ENCODE data around the gene MRGPRE. TPM values are rescaled to one million over a fixed set of nuclear protein-coding genes. Genes with fewer than 3 reads are reported as not detected.

Gene MRGPRE
- total and polyA plus RNA-seq, 7 donors, result not detected

DNA sequence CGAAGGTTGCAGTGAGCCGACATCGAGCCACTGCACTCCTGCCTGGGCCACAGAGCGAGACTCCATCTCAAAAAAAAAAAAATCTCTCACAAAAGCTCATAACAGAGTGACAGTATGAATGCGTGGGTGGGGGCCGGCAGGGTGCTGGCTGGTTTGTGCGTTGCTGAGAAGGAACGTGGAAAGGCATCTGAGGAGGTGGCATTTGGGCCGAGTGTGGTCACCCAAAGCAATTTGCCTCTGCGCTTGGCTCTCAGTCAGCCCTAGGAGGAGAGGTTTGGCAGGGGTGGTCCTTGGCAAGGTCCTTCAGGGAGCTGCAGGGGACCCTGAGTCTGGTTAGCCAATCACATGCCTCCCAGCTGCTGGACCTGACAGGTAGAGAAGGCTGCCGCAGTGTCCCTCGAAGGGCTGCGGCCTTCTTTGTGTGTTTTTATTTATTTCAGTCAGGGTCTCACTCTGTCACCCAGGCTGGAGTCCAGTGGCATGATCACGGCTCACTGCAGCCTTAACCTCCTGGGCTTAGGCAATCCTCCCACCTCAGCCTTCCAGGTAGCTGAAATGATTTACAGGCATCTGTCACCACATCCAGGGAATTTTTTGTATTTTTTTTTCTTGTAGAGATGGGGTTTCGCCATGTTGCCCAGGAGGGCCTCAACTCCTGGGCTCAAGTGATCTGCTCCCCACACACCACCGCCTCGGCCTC is 43.6 kb downstream of the MRGPRE start:
- DNase-seq (no peak), ATAC-seq (no peak)
- H3K36me3 ChIP-seq (ENCODE audit: insufficient read depth in 1 of 2, low read depth in 1 of 2), result no peaks in the 10 kb centered on the region
- no peak overlapping the region for H3K27ac ChIP-seq
- intact Hi-C loops (cut with DNase I), result no loop called here
- no peak overlapping the region for H3K4me3 ChIP-seq
- TF ChIP-seq, protein P1, sequence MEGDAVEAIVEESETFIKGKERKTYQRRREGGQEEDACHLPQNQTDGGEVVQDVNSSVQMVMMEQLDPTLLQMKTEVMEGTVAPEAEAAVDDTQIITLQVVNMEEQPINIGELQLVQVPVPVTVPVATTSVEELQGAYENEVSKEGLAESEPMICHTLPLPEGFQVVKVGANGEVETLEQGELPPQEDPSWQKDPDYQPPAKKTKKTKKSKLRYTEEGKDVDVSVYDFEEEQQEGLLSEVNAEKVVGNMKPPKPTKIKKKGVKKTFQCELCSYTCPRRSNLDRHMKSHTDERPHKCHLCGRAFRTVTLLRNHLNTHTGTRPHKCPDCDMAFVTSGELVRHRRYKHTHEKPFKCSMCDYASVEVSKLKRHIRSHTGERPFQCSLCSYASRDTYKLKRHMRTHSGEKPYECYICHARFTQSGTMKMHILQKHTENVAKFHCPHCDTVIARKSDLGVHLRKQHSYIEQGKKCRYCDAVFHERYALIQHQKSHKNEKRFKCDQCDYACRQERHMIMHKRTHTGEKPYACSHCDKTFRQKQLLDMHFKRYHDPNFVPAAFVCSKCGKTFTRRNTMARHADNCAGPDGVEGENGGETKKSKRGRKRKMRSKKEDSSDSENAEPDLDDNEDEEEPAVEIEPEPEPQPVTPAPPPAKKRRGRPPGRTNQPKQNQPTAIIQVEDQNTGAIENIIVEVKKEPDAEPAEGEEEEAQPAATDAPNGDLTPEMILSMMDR (IDR thresholded peaks at IDR 0.05), result no peak
- H3K9me3 ChIP-seq, result no peaks in the 10 kb centered on the region
- no peaks in the 10 kb centered on the region for H3K4me1 ChIP-seq
- WGBS, 3 donors, result 87 to 91% (median 88%) methylated on average over 17 of the region's 17 CpGs
- no peaks in the 10 kb centered on the region for H3K27me3 ChIP-seq (ENCODE audit: insufficient read depth in 3 of 3, low read length in 2 of 3)

- Histone ChIP-seq H3K4me1 (no peaks in the 10 kb centered on the region), H3K27me3 (ENCODE audit: insufficient read depth in 3 of 3, low read length in 2 of 3) (no peaks in the 10 kb centered on the region), H3K27ac (no peak overlapping the region), H3K36me3 (ENCODE audit: insufficient read depth in 1 of 2, low read depth in 1 of 2) (no peaks in the 10 kb centered on the region), H3K9me3 (no peaks in the 10 kb centered on the region), H3K4me3 (no peak overlapping the region)
- WGBS, 3 donors, result 79 to 90% (median 85%) methylated on average over 11 of the region's 11 CpGs
- DNase-seq (peak in 1 of 2 donors; percentile 39), ATAC-seq (no peak)
- TF ChIP-seq, protein P1 (IDR thresholded peaks at IDR 0.05), result no peak
- intact Hi-C loops (cut with DNase I), result no loop called here
These were observed 45.9 kb downstream of the MRGPRE start for GRCh38 chr11:3186166-3186953.

DNA sequence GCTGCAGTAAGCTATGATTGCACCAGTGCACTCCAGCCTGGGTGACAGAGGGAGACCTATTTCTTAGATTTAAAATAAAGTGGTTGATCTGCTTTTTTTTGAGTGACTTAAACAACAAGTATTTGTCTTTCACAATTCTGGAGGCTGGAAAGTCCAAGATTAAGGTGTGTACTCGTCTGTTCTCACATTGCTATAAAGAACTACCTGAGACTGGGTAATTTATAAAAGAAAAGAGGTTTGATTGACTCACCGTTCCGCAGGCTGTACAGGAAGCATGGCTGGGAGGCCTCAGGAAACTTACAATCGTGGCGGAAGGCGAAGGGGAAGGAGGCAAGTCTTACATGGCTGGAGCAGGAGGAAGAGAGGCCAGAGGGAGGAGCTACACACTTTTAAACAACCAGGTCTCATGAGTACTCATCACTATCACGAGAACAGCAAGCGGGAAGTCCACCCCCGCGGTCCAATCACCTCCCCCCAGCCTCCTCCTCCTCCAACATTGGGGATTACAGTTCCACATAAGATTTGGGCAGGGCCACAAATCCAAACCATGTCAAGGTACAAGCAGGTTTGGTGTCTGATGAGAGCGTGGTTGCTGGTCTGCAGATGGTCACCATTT is 47.4 kb downstream of the MRGPRE start:
- WGBS, 3 donors, result 79 to 90% (median 82%) methylated on average over 11 of the region's 11 CpGs
- intact Hi-C loops (cut with DNase I), result no loop called here

DNA sequence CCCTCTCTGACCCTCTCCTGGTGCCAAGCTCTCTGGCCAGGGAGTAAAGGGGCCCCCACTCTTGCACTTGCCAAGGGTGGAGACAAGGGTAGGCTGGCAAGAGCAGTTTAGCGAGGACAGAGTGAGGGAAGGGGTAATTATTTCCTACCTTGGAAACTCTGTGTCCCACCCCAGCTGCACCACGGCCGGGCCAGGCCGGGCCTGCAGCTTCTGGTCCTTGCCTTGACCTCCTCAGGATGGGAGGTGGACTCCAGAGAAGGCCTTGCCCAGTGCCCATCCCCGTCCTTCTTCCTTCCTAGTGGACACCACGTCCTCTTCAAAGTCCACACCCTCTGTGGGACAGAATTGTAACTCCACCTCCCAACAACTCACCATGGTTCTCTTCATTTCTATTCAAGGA is 48.7 kb downstream of the MRGPRE start:
- Histone ChIP-seq H3K36me3 (ENCODE audit: insufficient read depth in 1 of 2, low read depth in 1 of 2) (no peaks in the 10 kb centered on the region), H3K4me3 (no peak overlapping the region), H3K9me3 (no peaks in the 10 kb centered on the region), H3K27me3 (ENCODE audit: insufficient read depth in 3 of 3, low read length in 2 of 3) (no peaks in the 10 kb centered on the region), H3K27ac (no peak overlapping the region), H3K4me1 (no peaks in the 10 kb centered on the region)
- DNase-seq (no peak), ATAC-seq (no peak)
- whole genome bisulfite sequencing, 3 donors, result 86 to 97% (median 87%) methylated on average over 6 of the region's 6 CpGs
- TF ChIP-seq, protein P1 (IDR thresholded peaks at IDR 0.05), result no peak
- intact Hi-C loops (cut with DNase I), result no loop called here

More for the DNA sequence above, 47.4 kb downstream of the MRGPRE start:
- Histone ChIP-seq H3K4me3 (no peak overlapping the region), H3K27me3 (ENCODE audit: insufficient read depth in 3 of 3, low read length in 2 of 3) (no peaks in the 10 kb centered on the region), H3K9me3 (no peaks in the 10 kb centered on the region), H3K36me3 (ENCODE audit: insufficient read depth in 1 of 2, low read depth in 1 of 2) (no peaks in the 10 kb centered on the region), H3K4me1 (no peaks in the 10 kb centered on the region), H3K27ac (no peak overlapping the region)
- ATAC-seq (no peak), DNase-seq (no peak)
- TF ChIP-seq, protein P1 (IDR thresholded peaks at IDR 0.05), result no peak
